Midbrain (tissue), 1 donor: Measurements from ENCODE around the gene CACNA2D3.
"Not testable (repeated sequence)": the region's sequence is repeated elsewhere in the genome, so short reads cannot be mapped to it uniquely, and the experiment has no call there.

Experiments used
- DNase-seq: peaks from one replicate; lab custom pipeline; 2025; lab: John Stamatoyannopoulos, UW

Gene CACNA2D3

DNA sequence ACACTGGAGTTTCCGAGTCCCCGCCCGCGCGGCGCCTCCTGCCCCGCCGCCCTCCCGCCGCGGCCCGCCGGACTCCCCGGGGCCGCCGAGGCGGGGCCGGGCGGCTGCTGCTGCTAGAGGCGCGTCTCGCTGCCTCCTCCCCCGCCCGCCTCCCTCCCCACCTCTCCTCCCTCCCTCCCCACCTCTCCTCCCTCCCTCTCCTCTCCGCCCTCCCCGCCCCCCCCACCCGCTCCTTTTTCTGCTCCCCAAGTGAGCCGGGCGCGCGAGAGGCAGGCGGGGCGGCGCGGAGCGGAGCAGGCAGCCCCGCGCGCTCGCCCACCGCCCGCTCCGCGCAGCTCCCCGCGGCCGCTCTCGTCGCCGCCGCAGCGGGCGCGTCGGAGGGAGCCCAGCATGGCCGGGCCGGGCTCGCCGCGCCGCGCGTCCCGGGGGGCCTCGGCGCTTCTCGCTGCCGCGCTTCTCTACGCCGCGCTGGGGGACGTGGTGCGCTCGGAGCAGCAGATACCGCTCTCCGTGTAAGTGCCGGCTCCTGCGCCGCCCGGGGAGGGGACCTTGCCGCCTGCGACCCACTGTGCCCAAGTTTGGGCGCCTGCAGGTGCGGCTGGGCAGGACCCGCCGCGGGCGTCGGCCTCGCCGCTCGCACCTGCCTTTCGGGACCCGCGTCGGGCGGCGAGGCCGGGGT, at the start of gene CACNA2D3:
Gene CACNA2D3 (plus strand): TSS at position 229 of the 679 bp plus-strand sequence.
- peak; percentile 35 for DNase-seq

DNA sequence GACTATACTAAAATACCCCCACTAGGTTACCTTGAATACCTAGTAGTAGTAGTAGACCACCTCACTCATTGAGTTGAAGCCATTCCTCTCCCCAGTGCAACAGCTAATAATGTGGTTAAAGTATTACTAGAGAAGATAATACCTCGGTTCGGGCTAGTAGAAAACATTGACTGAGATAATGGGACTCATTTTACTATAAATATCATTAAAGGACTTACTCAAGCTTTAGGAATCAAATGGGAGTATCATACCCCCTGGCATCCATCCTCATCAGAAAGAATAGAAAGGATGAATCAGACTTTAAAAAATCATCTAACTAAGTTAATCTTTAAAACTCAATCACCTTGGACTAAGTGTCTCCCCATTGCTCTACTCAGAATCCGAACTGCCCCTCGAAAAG, 49.0 kb upstream of the CACNA2D3 start:
- no peak for DNase-seq

DNA sequence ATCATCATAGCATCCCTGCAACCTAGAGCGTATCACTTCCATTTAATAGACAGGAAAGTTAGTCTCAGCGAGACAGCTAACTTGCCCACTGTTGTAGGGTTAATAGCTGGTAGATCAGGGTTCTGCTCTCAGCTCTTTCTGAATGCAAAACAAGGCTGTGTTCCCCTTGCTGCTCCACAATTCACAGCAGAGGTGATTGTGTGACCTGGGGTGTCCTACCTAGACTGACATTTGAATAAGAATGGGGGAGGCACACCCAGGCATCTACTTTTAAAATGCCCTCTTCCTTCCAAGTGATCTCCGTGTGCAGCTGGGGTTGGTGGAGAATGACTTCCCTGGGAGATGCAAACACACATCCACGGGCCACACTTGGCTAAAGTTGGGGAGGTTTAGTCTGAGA, 43.0 kb upstream of the CACNA2D3 start:
- DNase-seq, result no peak

DNA sequence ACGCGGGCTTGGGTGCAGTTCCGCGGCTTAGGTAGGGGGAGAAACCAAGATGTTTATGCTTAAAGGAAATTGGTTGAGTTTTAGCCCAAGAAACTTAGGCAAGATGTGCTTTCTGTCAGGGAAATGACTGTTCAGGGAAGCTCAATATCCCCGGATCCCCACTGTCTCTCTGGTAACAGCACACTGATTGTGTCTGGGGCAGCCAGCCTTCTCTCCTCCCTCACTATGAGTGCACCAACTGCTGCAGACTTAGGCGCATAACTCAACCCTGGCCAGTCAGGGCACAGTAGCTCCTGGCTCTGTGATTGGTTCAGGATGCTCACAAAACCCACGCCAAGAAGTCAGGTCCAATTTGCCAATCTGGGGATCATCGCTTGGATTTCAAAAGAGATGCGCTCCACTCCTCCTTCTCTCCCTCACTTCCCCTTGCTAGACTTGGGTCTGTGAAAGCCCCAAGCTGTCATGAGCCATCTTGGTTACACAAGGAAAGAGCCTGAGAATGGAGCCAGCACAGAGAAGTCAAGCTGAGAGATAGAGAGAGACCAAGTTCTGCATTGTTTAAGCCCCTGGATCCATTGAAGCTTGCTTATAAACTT, 42.5 kb upstream of the CACNA2D3 start:
- no peak for DNase-seq

DNA sequence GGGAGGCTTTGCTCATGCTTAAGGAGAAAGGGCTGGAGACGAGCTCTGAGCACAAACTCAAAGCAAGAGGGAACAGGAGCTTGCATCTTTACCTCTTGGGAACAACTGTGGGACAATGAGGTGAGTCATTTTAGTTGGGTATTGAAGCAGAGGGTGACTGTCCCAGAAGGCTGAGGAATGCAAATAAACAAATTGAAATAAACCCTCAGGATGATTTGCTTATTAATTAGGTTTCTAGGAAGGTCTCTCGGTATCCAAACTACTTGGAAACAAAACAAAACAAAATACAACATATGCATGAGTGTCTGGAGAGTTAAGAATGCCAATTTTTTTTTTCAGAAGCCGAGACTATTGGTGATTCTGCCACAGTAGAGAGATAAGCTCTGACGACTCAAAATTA, 38.4 kb upstream of the CACNA2D3 start:
- DNase-seq, result no peak

DNA sequence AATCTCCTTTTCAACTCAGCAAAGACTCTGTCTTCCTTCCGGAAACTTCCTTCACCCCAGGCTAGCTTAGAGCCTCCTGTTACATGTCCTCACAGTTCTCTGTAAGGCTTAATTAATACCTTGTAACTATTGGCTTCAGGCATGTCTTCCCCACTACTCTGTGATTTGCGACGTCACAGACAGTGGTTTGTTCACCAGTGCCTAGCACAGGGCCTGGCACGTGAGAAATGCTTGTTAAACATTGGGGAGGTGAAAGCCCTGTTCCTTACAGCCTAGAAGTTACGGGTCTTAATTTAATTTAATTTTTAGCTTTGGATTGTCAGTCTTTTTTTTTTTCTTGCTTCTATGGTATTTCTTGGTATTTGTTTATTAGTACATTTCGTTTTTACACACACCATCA, 36.4 kb upstream of the CACNA2D3 start:
- no peak for DNase-seq

DNA sequence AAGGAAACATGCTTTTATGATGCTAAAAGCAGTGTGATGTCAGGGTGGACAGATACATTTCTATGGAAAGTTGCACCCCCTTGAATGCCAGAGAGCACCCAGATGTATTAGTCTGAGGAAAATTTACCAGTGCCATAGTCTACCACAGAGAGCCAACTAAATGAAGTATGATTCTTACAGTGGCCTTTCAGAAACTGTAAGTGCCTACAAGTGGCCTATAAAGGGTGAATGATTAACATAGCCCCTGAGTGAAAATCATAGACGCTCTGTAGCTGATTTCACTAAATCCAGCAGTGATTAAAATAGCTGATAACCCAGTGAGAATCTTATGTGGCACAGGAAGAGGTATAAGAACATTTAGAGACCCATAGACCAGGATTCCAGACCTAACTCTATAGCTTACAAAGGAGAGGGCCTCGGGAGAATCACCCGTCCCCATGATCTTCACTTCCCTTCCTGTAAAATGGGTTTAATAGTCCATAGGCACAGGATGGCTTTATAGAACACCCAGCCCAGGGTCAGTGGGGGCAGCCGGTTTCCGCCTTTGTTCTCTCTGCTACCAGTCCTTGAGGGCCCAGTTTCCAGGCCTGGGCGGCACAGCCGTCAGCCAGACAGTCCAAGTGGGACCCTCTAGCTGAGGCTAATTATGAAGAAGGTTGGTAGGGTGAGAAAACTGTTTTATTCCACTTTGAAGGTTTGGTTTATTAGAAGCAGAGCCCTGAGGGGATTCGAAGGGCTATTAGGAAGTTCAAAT, 35.5 kb upstream of the CACNA2D3 start:
- no peak for DNase-seq

DNA sequence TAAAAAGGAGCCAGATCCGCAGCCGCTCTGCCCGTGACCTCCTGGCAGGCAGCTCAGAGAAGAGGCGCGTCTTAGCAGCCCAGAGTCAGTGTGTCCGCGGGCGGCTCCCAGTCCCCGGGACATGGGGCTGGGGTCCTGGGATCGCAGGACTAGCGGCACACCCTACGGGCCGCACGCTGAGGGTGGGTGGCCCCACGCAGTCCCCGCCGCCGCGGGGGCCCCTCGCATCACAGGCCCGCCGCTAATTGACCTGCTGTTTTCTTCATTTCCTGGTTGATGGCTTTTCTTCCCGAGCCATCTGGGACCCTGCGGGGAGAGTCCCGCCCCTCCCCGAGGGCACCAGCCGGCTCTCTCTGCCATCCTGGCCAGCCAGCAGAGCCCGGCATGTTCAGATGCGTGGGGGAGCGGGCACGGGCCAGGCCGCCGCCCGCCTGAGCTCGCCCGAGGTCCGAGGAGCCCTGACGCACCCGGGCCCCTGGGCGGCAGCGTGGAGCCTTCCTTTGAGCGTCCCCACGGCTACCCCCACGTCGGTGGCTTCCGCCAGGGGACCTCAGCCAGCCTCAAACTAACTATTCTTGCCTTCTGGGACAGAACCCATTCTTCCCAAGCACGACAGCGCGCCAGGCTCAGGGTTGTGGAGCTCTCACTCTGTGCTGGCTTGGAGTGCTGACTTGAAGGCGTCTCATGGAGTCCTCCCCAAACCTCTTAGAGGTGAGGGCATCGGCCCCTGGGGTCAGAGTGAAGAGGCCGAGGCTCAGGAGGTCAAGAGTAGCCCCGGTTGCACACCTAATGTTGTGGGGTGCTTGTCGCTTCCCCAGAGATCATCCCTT, 34.6 kb upstream of the CACNA2D3 start:
- no peak for DNase-seq

DNA sequence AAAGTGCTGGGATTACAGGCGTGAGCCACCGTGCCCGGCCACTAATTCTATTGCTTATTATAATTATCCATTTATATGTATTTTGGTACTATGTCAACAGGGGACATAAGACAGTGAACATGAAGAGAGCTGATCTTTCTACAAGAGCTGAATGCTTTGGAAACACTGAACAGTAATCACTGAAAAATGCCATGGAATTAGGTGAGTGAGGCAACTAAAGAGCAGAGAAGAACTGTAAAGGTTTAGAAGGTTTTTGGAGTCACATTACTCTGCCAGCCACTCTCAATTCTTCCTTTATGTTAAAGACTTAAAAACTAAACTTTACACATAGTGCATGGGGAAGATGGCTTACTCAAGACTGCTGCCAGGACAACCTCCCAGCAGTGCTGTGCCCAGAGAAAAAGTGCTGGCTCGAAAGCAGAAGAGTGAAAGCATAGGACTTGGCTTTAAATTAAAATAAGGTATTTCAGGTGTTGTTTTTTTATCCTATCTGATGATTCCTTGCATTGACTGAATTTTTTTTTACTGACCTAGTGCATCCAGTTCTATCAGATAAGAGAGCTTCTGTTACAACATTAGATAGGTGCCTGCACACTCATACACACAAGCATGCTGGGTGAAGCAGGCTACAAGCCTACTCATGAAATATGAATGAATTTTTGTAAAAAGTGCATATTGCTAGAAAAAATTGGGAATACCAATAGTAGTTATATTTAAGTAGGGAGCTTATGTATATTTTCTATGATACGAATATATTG, 28.7 kb upstream of the CACNA2D3 start:
- DNase-seq, result no peak

DNA sequence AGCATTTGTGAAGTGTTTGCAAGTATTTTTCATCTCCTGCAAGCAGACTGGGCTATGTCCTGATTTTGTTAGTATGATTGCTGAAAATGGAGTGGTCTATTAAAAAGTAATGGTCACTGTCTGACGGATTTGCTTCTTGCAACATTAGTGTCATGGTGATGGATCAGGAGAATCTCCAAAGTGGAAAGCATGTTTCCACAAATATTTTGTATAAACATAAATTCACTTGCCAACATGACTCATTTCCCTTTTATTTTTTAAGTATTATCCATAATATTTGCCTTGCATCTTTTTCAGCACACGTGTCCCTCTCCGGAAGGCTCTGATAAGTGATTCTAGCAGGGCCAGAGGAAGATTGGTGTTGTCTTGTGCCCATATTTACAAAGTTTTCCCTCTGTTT, 27.4 kb upstream of the CACNA2D3 start:
- DNase-seq, result no peak

DNA sequence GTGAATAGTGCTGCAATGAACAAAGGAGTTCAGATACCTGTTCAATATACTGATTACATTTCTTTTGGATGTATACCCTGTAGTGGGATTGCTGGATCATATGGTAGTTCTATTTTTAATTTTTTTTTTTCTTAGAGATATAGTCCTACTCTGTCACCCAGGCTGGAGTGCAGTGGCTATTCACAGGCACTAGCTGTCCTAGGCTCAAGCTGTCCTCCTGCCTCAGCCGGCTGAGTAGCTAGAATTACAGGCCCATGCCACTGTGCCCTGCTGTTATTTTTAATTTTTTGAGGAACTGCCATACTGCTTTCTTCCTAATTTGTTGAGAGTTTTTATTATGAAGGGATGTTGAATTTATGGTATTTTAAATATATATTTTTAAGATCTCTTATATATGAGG, 23.0 kb upstream of the CACNA2D3 start:
- DNase-seq, result no peak

DNA sequence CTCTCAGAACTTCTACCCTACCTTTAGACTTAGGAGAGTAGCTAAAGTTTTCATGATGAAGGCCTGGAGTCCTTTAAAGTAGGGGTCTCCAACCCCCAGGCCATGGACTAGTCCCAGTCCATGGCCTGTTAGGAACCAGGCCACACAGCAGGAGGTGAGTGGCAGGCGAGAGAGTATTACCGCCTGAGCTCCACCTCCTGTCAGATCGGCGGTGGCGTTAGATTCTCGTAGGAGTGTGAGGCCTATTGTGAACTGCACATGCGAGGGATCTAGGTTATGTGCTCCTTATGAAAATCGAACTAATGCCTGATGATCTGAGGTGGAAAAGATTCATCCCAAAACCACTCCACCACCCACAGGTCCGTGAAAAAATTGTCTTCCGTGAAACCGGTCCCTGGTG, 18.3 kb upstream of the CACNA2D3 start:
- DNase-seq, result no peak

DNA sequence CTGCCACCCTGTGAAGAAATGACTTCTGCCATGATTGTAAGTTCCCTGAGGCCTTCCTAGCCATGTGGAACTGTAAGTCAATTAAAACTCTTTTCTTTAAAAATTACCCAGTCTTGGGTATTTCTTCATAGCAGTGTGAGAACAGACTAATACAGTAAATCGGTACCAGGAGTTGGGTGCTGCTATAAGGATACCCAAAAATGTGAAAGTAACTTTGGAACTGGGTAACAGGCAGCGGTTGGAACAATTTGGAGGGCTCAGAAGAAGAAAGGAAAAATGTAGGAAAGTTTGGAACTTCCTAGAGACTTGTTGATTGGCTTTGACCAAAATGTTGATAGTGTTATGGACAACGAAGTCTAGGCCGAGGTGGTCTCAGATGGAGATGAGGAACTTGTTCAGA, 6.2 kb upstream of the CACNA2D3 start:
- DNase-seq, result not testable (repeated sequence)

DNA sequence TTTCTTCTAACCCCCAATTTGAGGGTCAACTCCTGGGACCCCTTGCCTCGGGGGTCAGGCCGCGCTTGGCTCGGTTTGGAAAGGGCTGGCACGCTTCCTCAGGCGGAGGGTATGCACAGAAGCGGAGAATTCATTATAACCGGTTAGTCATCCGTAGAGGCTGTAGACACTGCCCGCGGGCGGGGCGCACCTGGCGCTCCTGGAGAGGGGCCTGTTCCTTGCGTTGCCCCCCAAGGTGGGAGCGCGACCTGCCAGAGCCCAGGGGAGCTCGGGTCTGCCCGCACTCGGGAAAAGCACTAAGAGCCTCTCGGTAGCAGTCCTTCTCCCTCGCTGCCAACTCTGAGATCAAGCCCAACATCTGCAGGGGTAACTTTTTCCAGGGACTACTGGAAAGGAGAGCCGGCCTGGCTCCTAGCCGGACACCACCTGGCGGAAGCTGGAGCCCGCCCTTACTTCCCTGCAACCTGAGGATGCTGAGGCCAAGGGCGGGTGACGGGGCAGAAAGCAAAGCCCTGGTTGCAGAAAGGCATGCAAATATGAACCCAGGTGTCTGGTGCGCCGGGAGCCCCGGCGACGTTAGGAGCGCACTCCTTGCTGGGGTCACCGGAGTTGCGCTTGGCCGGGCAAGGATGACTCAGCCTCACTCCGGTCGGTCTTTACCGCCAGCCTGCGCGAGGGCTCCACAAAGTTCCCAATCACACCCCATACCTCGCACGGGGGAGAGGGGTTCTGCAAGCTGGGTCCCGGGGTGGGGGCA, 1.5 kb upstream of the CACNA2D3 start:
- no peak for DNase-seq

DNA sequence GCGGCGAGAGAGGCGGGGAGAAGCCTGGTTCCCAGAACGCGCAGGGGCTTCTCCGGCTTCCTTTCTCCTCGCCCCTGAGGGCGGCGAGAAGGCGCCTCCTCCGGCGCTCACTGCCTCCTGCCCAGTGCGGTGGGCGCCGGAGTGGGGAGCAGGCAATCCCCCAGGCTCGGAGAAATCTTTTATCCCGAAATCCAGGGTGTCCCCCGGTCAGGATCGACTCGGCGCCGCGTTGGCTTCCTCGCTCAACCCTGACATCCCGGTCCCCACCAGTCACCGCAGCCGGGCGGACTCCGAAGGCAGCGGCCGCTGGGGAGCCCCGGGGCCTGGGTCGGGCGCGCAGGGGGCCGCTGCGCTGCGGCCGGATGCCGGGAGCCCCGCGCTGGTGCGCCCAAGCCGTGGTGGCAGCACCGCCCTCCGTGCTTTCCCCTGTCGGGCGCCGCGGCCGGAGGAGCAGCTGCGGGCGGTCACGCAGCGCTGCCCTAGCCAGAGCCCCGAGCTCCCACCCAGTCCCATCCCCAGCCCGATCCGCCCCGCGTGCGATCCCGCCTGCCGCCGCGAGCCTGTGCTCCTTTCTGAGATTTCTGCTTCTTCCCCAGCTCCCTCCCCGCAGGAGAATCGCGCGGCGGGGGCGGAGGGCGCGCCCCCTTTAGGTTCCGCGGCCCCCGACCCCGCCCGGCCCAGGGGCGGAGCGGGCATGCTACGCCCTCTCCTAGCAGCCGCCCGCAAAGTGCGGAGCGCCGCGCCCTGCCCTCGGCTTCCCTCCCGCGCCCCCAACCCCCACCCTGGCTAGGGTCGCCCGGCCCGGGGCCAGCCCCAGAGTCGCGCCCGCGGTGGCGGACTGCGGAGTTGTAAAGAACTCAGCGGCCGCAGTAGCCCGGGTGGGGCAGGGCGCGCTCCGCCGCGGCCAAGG, 683 bp upstream of the CACNA2D3 start:
- DNase-seq, result no peak

DNA sequence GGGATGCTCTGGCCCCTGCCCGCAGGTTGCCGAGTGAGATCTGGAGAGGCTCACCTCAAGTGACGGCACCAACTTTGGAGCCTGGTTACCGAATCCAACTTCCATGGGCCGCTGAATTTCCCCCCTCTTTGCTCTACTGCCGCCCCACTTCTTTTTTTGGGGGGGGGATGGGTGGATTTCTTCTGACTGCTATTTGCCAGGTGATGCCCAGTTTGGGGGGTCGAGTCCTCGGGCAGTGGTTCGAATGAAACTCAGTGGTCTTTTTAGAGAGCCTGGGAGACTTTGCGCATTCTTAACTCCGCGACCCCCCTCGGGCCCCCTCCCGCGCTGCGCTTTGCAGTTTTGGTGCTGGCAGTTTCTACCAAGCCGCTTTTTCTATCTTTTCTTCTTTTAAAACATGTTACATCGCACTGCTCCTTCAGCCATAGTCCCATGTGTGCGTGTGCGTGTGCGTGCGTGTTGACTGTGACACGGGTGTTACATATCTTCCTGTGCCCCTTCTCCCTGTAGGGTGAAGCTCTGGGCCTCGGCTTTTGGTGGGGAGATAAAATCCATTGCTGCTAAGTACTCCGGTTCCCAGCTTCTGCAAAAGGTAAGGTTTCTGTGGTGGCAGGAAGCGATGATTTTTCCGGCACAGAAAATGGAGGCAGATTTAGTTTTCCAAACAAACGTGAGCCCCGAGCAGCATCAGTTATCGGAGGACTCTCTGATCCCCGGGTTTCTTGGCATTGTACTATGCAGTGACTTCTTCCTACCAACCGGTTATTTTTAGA, 837 bp downstream of the CACNA2D3 start:
- no peak for DNase-seq

DNA sequence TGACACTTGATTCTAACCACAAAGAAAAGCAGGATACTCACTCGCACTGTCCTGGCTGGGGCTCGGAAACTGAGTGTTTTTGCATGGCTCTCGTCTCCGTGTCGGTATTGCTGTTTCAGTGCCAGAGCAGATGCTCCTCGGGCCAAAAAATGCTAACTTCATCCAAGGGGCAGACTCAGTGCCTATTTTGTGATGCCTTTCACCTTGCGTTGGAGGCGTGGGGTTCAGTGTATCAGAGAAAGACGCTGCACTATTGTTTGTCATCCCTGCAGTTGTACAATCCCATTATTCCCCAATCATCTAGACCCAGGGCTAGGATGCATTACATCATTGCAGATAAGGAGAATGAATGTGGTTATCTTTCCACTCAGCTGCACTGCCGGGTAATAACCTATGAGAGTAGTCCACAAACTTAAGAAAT, 1.4 kb downstream of the CACNA2D3 start:
- DNase-seq, result no peak

DNA sequence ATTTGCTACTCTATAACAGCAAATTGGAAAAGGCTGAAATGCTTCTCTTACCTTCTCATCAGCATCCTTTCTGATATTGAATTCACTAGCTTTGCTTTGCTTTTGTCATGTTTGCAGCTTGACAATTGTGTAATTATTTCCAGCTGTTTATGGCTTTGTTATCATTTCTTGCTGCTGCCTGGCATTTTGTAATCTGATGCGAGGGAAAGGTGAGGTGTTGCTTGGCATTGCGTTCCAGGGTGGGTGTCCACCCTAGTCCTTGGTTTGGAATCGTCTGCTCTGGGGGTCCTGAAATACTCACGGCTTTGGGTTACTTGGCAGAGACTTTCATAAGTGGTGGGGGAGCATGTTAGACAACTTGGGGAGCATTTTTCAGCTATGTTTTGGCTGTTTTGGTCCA, 2.9 kb downstream of the CACNA2D3 start:
- no peak for DNase-seq

DNA sequence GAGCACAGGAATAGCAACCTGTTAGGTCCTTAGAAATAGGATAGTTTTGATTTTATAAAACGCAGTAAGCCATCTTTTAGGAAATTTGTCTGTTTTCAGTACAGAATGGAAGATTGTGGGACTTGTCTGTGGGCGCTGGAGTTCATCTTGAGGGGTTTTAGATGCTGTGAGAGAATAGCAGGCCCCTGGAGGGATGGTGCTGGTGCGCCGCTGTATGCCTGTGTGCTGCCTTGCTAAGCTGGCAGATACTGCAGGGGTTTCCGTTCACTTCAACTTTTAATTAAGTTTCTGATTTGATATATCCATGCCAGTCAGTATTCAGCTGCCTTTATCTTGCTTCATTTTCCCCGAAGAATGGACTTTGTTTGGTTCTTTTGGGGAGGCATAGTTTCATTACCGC, 4.2 kb downstream of the CACNA2D3 start:
- DNase-seq, result no peak
